ENCODE data around the gene CST2. TPM values are rescaled to one million over a fixed set of nuclear protein-coding genes. Genes with fewer than 3 reads are reported as not detected.

Gene CST2
- total and polyA plus RNA-seq, 2 experiments from 2014 or later, result not detected

DNA sequence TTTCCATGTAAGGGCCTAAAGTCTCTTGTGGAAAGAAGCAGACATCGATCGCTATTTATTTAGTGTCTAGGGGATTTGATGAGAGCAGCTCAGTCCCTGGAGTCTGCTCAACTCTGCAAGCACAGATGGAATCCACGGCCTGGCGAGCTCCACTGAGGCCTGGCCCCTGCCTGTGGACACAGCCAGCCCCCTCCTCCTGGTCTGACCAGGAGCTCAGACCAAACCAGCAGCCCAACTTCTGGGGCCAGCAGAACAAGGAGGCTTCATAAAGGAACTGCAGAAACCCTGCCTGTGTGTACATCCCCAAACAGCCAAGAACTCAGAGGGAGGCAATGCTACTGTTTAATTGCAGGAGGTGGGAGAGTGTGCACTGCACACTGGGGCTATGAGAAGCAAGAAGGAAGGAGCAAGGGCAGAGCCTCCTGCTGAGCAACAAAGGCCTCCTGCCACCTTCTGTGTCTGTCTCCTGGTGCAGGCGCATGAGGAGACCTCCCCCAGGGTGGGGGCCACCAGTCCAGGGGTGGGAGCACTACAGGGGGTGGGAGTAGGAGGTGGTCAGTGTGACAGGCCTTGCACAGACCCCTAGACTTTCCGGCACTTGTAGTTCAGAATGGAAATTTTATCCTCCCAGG is 49.2 kb upstream of the CST2 start:
- Histone ChIP-seq H3K36me3 (ENCODE audit: insufficient read depth) (no peaks in the 10 kb centered on the region), H3F3A (replicated peaks; ENCODE audit: low read depth) (no peaks in the 10 kb centered on the region), H3K4me2 (no peak overlapping the region), H3K27me3 (ENCODE audit: insufficient read depth) (no peaks in the 10 kb centered on the region), H2AFZ (no peak overlapping the region), H3K27ac (ENCODE audit: low read depth) (no peak overlapping the region), H3K79me2 (replicated peaks; ENCODE audit: insufficient read depth) (no peaks in the 10 kb centered on the region), H3K4me1 (ENCODE audit: insufficient read depth) (peaks cover 10% of the 10 kb centered on the region), H4K20me1 (replicated peaks; ENCODE audit: insufficient read depth) (no peaks in the 10 kb centered on the region), H3K4me3 (no peak overlapping the region), H3K9me2 (ENCODE audit: insufficient read depth) (peaks cover 4% of the 10 kb centered on the region)
- Mint-ChIP-seq H3K36me3 (ENCODE audit: low read depth) (no peaks in the 10 kb centered on the region), H3K4me3 (no peak overlapping the region), H3K4me1 (peaks cover 23% of the 10 kb centered on the region), H3K27ac (no peak overlapping the region), H3K27me3 (ENCODE audit: insufficient read depth, low read depth, poor library complexity) (peaks cover 4% of the 10 kb centered on the region), H3K9me3 (no peaks in the 10 kb centered on the region; the same call in 2 of the 3 replicates)
- ATAC-seq, result no peak
- TF ChIP-seq STAT1 (IDR thresholded peaks at IDR 0.05; ENCODE audit: unreplicated experiment) (no peak), NANOG (IDR thresholded peaks at IDR 0.05; ENCODE audit: borderline replicate concordance) (no peak), CREB1 (CRISPR knock-in tag; IDR thresholded peaks at IDR 0.05; ENCODE audit: low read depth) (no peak), JUNB (IDR thresholded peaks at IDR 0.05; ENCODE audit: unreplicated experiment) (no peak), ZNF331 (CRISPR knock-in tag; IDR thresholded peaks at IDR 0.05; ENCODE audit: low read depth) (no peak), POLR2AphosphoS5 (IDR thresholded peaks at IDR 0.05; ENCODE audit: low read depth) (no peak), ZNF114 (CRISPR knock-in tag; IDR thresholded peaks at IDR 0.05) (no peak), EZH2 (IDR thresholded peaks at IDR 0.05; ENCODE audit: low read depth, unreplicated experiment) (no peak), CTCF (conservative IDR thresholded peaks at IDR 0.05; ENCODE audit: low read depth in 2 of 2) (no peak), EZH2phosphoT487 (IDR thresholded peaks at IDR 0.05; ENCODE audit: unreplicated experiment) (no peak), REST (IDR thresholded peaks at IDR 0.05; ENCODE audit: unreplicated experiment) (no peak)
- TF ChIP-seq, protein P1, sequence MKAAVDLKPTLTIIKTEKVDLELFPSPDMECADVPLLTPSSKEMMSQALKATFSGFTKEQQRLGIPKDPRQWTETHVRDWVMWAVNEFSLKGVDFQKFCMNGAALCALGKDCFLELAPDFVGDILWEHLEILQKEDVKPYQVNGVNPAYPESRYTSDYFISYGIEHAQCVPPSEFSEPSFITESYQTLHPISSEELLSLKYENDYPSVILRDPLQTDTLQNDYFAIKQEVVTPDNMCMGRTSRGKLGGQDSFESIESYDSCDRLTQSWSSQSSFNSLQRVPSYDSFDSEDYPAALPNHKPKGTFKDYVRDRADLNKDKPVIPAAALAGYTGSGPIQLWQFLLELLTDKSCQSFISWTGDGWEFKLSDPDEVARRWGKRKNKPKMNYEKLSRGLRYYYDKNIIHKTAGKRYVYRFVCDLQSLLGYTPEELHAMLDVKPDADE (IDR thresholded peaks at IDR 0.05), result no peak
- TF ChIP-seq, protein P2, sequence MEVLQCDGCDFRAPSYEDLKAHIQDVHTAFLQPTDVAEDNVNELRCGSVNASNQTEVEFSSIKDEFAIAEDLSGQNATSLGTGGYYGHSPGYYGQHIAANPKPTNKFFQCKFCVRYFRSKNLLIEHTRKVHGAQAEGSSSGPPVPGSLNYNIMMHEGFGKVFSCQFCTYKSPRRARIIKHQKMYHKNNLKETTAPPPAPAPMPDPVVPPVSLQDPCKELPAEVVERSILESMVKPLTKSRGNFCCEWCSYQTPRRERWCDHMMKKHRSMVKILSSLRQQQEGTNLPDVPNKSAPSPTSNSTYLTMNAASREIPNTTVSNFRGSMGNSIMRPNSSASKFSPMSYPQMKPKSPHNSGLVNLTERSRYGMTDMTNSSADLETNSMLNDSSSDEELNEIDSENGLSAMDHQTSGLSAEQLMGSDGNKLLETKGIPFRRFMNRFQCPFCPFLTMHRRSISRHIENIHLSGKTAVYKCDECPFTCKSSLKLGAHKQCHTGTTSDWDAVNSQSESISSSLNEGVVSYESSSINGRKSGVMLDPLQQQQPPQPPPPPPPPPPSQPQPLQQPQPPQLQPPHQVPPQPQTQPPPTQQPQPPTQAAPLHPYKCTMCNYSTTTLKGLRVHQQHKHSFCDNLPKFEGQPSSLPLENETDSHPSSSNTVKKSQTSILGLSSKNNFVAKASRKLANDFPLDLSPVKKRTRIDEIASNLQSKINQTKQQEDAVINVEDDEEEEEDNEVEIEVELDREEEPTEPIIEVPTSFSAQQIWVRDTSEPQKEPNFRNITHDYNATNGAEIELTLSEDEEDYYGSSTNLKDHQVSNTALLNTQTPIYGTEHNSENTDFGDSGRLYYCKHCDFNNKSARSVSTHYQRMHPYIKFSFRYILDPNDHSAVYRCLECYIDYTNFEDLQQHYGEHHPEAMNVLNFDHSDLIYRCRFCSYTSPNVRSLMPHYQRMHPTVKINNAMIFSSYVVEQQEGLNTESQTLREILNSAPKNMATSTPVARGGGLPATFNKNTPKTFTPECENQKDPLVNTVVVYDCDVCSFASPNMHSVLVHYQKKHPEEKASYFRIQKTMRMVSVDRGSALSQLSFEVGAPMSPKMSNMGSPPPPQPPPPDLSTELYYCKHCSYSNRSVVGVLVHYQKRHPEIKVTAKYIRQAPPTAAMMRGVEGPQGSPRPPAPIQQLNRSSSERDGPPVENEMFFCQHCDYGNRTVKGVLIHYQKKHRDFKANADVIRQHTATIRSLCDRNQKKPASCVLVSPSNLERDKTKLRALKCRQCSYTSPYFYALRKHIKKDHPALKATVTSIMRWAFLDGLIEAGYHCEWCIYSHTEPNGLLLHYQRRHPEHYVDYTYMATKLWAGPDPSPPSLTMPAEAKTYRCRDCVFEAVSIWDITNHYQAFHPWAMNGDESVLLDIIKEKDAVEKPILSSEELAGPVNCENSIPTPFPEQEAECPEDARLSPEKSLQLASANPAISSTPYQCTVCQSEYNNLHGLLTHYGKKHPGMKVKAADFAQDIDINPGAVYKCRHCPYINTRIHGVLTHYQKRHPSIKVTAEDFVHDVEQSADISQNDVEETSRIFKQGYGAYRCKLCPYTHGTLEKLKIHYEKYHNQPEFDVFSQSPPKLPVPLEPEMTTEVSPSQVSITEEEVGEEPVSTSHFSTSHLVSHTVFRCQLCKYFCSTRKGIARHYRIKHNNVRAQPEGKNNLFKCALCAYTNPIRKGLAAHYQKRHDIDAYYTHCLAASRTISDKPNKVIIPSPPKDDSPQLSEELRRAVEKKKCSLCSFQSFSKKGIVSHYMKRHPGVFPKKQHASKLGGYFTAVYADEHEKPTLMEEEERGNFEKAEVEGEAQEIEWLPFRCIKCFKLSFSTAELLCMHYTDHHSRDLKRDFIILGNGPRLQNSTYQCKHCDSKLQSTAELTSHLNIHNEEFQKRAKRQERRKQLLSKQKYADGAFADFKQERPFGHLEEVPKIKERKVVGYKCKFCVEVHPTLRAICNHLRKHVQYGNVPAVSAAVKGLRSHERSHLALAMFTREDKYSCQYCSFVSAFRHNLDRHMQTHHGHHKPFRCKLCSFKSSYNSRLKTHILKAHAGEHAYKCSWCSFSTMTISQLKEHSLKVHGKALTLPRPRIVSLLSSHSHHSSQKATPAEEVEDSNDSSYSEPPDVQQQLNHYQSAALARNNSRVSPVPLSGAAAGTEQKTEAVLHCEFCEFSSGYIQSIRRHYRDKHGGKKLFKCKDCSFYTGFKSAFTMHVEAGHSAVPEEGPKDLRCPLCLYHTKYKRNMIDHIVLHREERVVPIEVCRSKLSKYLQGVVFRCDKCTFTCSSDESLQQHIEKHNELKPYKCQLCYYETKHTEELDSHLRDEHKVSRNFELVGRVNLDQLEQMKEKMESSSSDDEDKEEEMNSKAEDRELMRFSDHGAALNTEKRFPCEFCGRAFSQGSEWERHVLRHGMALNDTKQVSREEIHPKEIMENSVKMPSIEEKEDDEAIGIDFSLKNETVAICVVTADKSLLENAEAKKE (CRISPR knock-in tag; IDR thresholded peaks at IDR 0.05), result no peak
- no peak for DNase-seq (ENCODE audit: low spot score)
